Body of pancreas (tissue), 4 donors: Measurements from ENCODE around the gene ZNF516.

ENCODE experiments used
- CTCF ChIP-seq, 7 experiments: fragments of 450-650 bp in 4 of 7; fragments of 200-600 bp in 3 of 7; sonication (generic) in 3 of 7; IDR thresholded peaks; one replicate each; pipeline ENCODE4 v1.5.1; 2016 to 2019; ENCODE audit warnings: antibody characterized with exemption in 7 of 7
- POLR2A ChIP-seq, 3 donors: fragments of 450-650 bp; IDR thresholded peaks; one replicate each; pipeline ENCODE4 v1.6.1; 2016; ENCODE audit warnings: antibody characterized with exemption in 3 of 3, mild to moderate bottlenecking in 2 of 3

GRCh38 chr18:76357174-76357573 is 137.9 kb downstream of the ZNF516 start:
- no peak for TF ChIP-seq POLR2A (IDR thresholded peaks at IDR 0.05)
- no peak for TF ChIP-seq CTCF (IDR thresholded peaks at IDR 0.05)
